ENCODE measurements around the gene APLP2. TPM values are rescaled to one million over a fixed set of nuclear protein-coding genes. Genes with fewer than 3 reads are reported as not detected.

Gene APLP2
- total RNA-seq, 4 donors from 2014 or later, result 125 to 226 (median 158) TPM

- intact Hi-C loops (cut with DNase I; ENCODE audit: low total_unique reads), result no loop called here
- DNase-seq (ENCODE audit: low spot score in 2 of 2), result no peak
- TF ChIP-seq POLR2A (IDR thresholded peaks at IDR 0.05), result no peak
- TF ChIP-seq CTCF (IDR thresholded peaks at IDR 0.05), result no peak
- WGBS, 2 donors, result 88 to 100% methylated on average over 1 of the region's 1 CpG
- no peak overlapping the region for H3K4me3 ChIP-seq (ENCODE audit: low read depth, poor library complexity, severe bottlenecking)
Measured at GRCh38 chr11:130025371-130025770, 44.3 kb upstream of the APLP2 start.

- H3K4me3 ChIP-seq (ENCODE audit: low read depth, poor library complexity, severe bottlenecking), result no peak overlapping the region
- no peak for DNase-seq (ENCODE audit: low spot score in 2 of 2)
- intact Hi-C loops (cut with DNase I; ENCODE audit: low total_unique reads), result no loop called here
- 90 to 91% methylated on average over 3 of the region's 3 CpGs for WGBS, 2 donors
- TF ChIP-seq POLR2A (IDR thresholded peaks at IDR 0.05) (no peak), CTCF (IDR thresholded peaks at IDR 0.05) (no peak)
Measured at GRCh38 chr11:130029137-130029536, 40.6 kb upstream of the APLP2 start.

GRCh38 chr11:130031056-130031455 is 38.6 kb upstream of the APLP2 start:
- no peak for DNase-seq (ENCODE audit: low spot score in 2 of 2)
- H3K4me3 ChIP-seq (ENCODE audit: low read depth, poor library complexity, severe bottlenecking), result no peak overlapping the region
- no peak for TF ChIP-seq CTCF (IDR thresholded peaks at IDR 0.05)
- TF ChIP-seq POLR2A (IDR thresholded peaks at IDR 0.05), result no peak
- WGBS, 2 donors, result 93 to 100% methylated on average over 1 of the region's 1 CpG
- intact Hi-C loops (cut with DNase I; ENCODE audit: low total_unique reads), result no loop called here

GRCh38 chr11:130031945-130032344 is 37.7 kb upstream of the APLP2 start:
- no peak for DNase-seq (ENCODE audit: low spot score in 2 of 2)
- WGBS, 2 donors, result 85 to 86% methylated on average over 2 of the region's 2 CpGs
- H3K4me3 ChIP-seq (ENCODE audit: low read depth, poor library complexity, severe bottlenecking), result no peak overlapping the region
- intact Hi-C loops (cut with DNase I; ENCODE audit: low total_unique reads), result no loop called here
- TF ChIP-seq POLR2A (IDR thresholded peaks at IDR 0.05), result no peak
- TF ChIP-seq CTCF (IDR thresholded peaks at IDR 0.05), result no peak

- H3K4me3 ChIP-seq (ENCODE audit: low read depth, poor library complexity, severe bottlenecking), result no peak overlapping the region
- WGBS, 2 donors, result 94% methylated on average over 44 of the region's 44 CpGs
- DNase-seq (ENCODE audit: low spot score in 2 of 2), result no peak
- TF ChIP-seq CTCF (IDR thresholded peaks at IDR 0.05), result no peak
- intact Hi-C loops (cut with DNase I; ENCODE audit: low total_unique reads), result no loop called here
Measured at GRCh38 chr11:130032931-130033330, 36.8 kb upstream of the APLP2 start.

GRCh38 chr11:130034236-130034635 is 35.5 kb upstream of the APLP2 start:
- intact Hi-C loops (cut with DNase I; ENCODE audit: low total_unique reads), result no loop called here
- TF ChIP-seq CTCF (IDR thresholded peaks at IDR 0.05) (no peak), POLR2A (IDR thresholded peaks at IDR 0.05) (no peak)
- H3K4me3 ChIP-seq (ENCODE audit: low read depth, poor library complexity, severe bottlenecking), result no peak overlapping the region
- no peak for DNase-seq (ENCODE audit: low spot score in 2 of 2)
